T-helper 2 cell treated with Interferon-gamma antibody and Interleukin-4, amounts not matched to agents 5 μg/mL and 100 μg/mL, for 36 hours (primary cell): ENCODE measurements around the gene PIK3C2G.

Experiments
- DNase-seq: peaks from one replicate; pipeline ENCODE4 v3.0.0; 2021; ENCODE audit warnings: low spot score
- H3K27ac Mint-ChIP-seq: one replicate; pipeline ENCODE4 v1.8.0; 2021; ENCODE audit warnings: mild to moderate bottlenecking, mixed read lengths
- H3K27me3 Mint-ChIP-seq: one replicate; pipeline ENCODE4 v1.8.0; 2021; ENCODE audit warnings: low read depth, mixed read lengths
- H3K36me3 Mint-ChIP-seq: one replicate; pipeline ENCODE4 v1.8.0; 2021; ENCODE audit warnings: low read depth, mixed read lengths
- H3K4me1 Mint-ChIP-seq: one replicate; pipeline ENCODE4 v1.8.0; 2021; ENCODE audit warnings: low read depth, mixed read lengths
- H3K4me3 Mint-ChIP-seq: one replicate; pipeline ENCODE4 v1.8.0; 2022; ENCODE audit warnings: mild to moderate bottlenecking, moderate library complexity, mixed read lengths
- H3K9me3 Mint-ChIP-seq: one replicate; pipeline ENCODE4 v1.8.0; 2021; ENCODE audit warnings: mixed read lengths

The PIK3C2G gene

GRCh38 chr12:18424857-18425256, 163.5 kb downstream of the PIK3C2G start:
- peaks cover 8% of the 10 kb centered on the region for H3K9me3 Mint-ChIP-seq
- H3K36me3 Mint-ChIP-seq: no peaks in the 10 kb centered on the region
- DNase-seq: no peak
- no peak overlapping the region for H3K4me3 Mint-ChIP-seq
- H3K4me1 Mint-ChIP-seq: no peaks in the 10 kb centered on the region
- H3K27ac Mint-ChIP-seq: no peak overlapping the region
- H3K27me3 Mint-ChIP-seq: no peaks in the 10 kb centered on the region

- no peak overlapping the region for H3K4me3 Mint-ChIP-seq
- H3K27me3 Mint-ChIP-seq: no peaks in the 10 kb centered on the region
- H3K9me3 Mint-ChIP-seq: peaks cover 8% of the 10 kb centered on the region
- H3K36me3 Mint-ChIP-seq: no peaks in the 10 kb centered on the region
- H3K4me1 Mint-ChIP-seq: no peaks in the 10 kb centered on the region
- H3K27ac Mint-ChIP-seq: no peak overlapping the region
- no peak for DNase-seq
Observed at GRCh38 chr12:18427520-18427919, 166.2 kb downstream of the PIK3C2G start.

DNA sequence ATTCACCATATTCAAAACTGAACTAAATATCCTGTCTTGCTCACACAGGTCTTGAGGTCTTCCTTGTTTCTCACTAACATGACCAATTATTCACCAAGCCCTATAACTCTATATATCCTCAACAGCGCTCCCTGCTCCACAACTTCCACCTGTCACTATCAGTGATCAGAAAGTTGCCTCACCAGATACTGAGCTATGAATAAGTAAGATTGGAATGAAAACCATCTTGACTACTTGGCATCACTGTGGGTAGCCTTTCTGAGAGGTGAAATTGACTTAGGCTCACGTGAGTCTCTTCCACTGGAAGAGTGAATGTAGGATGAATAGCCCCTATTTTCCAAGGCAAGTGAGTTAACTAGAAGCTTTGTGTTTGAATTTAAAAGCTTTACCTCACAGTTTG, 167.1 kb downstream of the PIK3C2G start:
- Mint-ChIP-seq H3K27ac (no peak overlapping the region), H3K9me3 (peaks cover 8% of the 10 kb centered on the region), H3K4me3 (no peak overlapping the region), H3K36me3 (no peaks in the 10 kb centered on the region), H3K27me3 (no peaks in the 10 kb centered on the region), H3K4me1 (no peaks in the 10 kb centered on the region)
- DNase-seq: no peak

GRCh38 chr12:18429366-18429765, 168.0 kb downstream of the PIK3C2G start:
- H3K9me3 Mint-ChIP-seq: peaks cover 8% of the 10 kb centered on the region
- no peaks in the 10 kb centered on the region for H3K4me1 Mint-ChIP-seq
- H3K27ac Mint-ChIP-seq: no peak overlapping the region
- H3K27me3 Mint-ChIP-seq: no peaks in the 10 kb centered on the region
- DNase-seq: no peak
- H3K36me3 Mint-ChIP-seq: no peaks in the 10 kb centered on the region
- no peak overlapping the region for H3K4me3 Mint-ChIP-seq

DNA sequence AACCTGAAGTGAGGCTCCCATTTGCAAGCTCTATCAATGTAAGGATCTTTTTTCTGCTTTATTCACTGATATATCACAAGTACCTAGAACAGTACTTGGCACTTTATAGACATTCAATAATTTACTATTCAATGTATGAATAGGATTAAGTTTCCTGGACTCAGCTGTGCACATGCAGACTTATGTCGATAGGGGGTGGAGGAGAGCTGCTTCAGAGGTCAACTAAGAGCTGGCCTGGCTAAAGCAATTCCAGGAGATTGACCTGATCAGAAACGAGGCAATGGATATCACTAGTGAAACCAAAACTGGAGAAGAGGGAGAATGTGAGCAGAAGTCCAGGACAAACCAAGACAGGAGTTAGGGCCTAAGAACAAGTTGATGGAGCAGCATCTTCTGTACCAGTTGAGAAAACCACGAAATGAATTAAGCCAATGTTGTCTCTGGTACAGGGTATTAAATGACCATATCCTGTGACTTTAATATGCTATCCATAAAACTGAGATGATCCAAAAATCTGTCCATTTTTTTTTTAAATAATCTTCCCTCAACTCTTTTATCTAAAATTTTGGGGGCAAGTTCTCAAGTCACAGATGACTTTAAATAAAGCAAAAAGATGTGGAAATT, 169.2 kb downstream of the PIK3C2G start:
- peaks cover 4% of the 10 kb centered on the region for H3K9me3 Mint-ChIP-seq
- no peaks in the 10 kb centered on the region for H3K4me1 Mint-ChIP-seq
- DNase-seq: no peak
- H3K36me3 Mint-ChIP-seq: no peaks in the 10 kb centered on the region
- H3K4me3 Mint-ChIP-seq: no peak overlapping the region
- H3K27ac Mint-ChIP-seq: no peak overlapping the region
- H3K27me3 Mint-ChIP-seq: no peaks in the 10 kb centered on the region

DNA sequence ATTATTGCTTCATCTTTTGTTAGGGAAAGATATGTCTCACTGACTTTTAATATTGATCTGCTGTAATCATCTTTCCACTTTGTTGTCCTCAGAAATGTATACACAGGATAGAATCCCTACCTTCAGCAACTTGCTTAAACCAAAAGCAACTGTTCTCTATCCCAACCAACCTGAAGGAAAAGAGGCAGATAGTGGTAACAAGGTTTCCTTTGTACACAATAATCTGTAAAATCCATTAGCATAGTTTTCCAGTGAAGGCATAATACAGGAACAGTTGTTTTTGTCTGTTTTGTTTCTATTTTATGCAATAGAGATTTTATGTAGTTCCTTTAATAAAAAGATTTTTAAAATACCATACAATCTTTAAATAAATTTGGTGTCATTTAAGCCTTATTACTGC, 170.5 kb downstream of the PIK3C2G start:
- H3K27me3 Mint-ChIP-seq: no peaks in the 10 kb centered on the region
- H3K36me3 Mint-ChIP-seq: no peaks in the 10 kb centered on the region
- H3K9me3 Mint-ChIP-seq: no peaks in the 10 kb centered on the region

DNA sequence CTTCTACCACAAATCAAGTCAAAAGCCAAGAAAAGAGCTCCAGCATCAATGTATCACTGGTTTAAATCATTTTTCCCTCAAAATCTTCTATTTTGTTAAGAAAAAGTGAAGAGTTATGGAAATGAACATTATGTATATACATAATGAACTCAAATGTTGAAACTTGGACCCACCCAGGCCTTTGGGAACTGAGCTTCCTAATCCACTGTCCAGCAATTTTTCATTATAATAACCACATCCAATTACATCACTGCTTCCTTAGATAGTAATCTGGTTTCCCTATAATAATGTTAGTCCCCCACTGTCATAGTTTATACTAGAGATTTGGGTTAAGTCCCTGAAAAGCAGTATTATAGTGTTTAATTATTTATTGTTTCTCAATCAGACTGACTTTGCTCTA, 170.9 kb downstream of the PIK3C2G start:
- Mint-ChIP-seq H3K4me3 (no peak overlapping the region), H3K9me3 (no peaks in the 10 kb centered on the region), H3K4me1 (no peaks in the 10 kb centered on the region)

More for the DNA sequence above, 170.5 kb downstream of the PIK3C2G start:
- H3K4me3 Mint-ChIP-seq: no peak overlapping the region
- H3K27ac Mint-ChIP-seq: no peak overlapping the region
- DNase-seq: no peak
- H3K4me1 Mint-ChIP-seq: no peaks in the 10 kb centered on the region

DNA sequence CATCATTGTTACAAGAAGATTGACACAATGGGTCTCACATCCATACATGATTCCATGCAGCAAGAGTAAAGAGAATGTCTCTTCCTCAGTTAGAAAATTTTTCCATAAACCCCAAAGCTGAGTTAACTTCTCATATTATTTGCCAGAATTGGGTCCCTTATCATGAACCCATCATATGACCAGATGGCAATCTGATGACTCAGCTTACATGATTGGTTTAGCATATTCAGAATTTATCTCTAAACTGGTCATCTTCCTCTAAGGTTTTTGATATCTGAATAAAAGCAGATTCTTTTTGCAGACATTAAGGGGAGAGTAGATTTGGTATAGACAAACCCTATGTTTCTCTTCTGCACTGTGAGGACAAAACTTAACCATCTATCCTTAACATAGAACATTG, 174.9 kb downstream of the PIK3C2G start:
- no peak for DNase-seq
- Mint-ChIP-seq H3K4me3 (no peak overlapping the region), H3K4me1 (no peaks in the 10 kb centered on the region), H3K27me3 (no peaks in the 10 kb centered on the region), H3K9me3 (no peaks in the 10 kb centered on the region), H3K27ac (no peak overlapping the region), H3K36me3 (no peaks in the 10 kb centered on the region)

More for the DNA sequence above, 170.9 kb downstream of the PIK3C2G start:
- Mint-ChIP-seq H3K27me3 (no peaks in the 10 kb centered on the region), H3K36me3 (no peaks in the 10 kb centered on the region), H3K27ac (no peak overlapping the region)
- DNase-seq: no peak

DNA sequence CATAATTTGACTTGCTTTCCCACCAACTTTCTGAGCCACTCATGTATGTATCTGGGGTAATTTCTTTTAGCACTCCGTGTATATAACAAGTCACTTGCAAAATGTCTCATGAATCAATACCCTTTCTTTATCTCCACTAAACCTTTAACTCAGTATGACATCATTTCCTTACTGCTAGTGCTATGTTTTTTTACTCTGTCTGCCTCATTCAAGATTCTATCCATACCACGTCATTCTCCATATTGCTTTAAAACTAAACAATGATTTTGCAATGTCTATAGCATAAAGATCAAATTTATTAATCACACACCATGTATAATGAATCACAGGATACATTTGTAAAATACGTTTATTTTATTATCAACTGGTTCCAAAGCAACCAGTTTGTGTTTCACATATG, 178.2 kb downstream of the PIK3C2G start:
- H3K27ac Mint-ChIP-seq: no peak overlapping the region
- no peak for DNase-seq
- H3K4me1 Mint-ChIP-seq: no peaks in the 10 kb centered on the region
- H3K4me3 Mint-ChIP-seq: no peak overlapping the region
- H3K36me3 Mint-ChIP-seq: no peaks in the 10 kb centered on the region
- no peaks in the 10 kb centered on the region for H3K27me3 Mint-ChIP-seq
- no peaks in the 10 kb centered on the region for H3K9me3 Mint-ChIP-seq

DNA sequence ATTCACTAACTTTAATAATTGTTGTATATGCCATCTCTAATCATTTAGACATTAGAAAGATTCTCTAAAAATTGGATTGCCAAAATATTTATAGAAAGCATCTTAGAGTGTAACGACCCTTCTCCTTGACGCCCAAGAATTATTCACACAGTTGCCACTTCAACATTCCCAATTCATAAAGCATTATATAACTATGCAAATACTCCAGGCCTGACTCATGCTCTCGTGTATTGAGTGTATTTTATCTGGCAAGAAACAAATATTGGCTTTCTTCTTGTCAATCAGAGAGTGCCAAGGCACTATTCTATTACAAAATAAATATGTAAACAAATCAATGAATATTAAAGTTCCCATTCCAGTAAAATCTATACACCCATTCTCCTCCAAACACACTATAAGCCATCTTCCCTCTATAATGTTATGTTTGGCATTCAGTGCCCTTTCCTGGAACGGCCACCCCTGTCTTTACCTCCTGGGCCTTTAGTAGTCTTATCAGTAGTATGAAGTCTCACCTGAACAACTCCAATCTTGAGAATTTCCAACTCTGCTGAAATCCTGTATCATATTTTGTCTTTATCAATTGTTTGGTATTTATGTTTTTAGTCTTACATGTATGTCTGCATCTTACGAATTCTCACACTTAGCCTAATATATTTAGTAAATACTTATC, 182.6 kb downstream of the PIK3C2G start:
- DNase-seq: no peak
- Mint-ChIP-seq H3K27ac (no peak overlapping the region), H3K9me3 (peaks cover 3% of the 10 kb centered on the region), H3K36me3 (no peaks in the 10 kb centered on the region), H3K27me3 (no peaks in the 10 kb centered on the region), H3K4me3 (no peak overlapping the region), H3K4me1 (no peaks in the 10 kb centered on the region)

GRCh38 chr12:18446061-18446644, 184.8 kb downstream of the PIK3C2G start:
- H3K36me3 Mint-ChIP-seq: no peaks in the 10 kb centered on the region
- H3K4me1 Mint-ChIP-seq: no peaks in the 10 kb centered on the region
- no peak overlapping the region for H3K4me3 Mint-ChIP-seq
- H3K27me3 Mint-ChIP-seq: no peaks in the 10 kb centered on the region
- DNase-seq: no peak
- peaks cover 10% of the 10 kb centered on the region for H3K9me3 Mint-ChIP-seq
- H3K27ac Mint-ChIP-seq: no peak overlapping the region

DNA sequence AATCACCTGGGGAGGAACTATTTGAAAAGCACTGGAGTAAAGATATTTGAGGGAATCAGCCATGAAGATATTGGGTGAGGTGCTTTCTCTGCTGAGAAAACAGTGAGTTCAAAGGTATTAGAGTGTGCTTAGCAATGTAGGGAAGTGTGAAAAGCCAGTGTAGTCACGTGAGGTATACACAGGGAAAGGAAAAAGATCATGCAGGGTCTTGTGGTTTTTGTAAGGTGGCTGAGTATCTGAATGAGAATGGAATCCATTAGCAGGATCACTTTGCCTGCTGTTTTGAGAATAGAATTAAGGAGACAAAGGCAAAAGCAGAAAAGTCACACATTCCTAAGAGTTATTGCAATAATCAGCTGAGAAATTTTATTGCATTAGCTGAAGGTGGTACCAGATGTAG, 193.0 kb downstream of the PIK3C2G start:
- H3K27me3 Mint-ChIP-seq: no peaks in the 10 kb centered on the region
- H3K4me1 Mint-ChIP-seq: no peaks in the 10 kb centered on the region
- no peaks in the 10 kb centered on the region for H3K36me3 Mint-ChIP-seq
- peaks cover 22% of the 10 kb centered on the region for H3K9me3 Mint-ChIP-seq
- DNase-seq: no peak
- H3K27ac Mint-ChIP-seq: no peak overlapping the region
- H3K4me3 Mint-ChIP-seq: no peak overlapping the region

DNA sequence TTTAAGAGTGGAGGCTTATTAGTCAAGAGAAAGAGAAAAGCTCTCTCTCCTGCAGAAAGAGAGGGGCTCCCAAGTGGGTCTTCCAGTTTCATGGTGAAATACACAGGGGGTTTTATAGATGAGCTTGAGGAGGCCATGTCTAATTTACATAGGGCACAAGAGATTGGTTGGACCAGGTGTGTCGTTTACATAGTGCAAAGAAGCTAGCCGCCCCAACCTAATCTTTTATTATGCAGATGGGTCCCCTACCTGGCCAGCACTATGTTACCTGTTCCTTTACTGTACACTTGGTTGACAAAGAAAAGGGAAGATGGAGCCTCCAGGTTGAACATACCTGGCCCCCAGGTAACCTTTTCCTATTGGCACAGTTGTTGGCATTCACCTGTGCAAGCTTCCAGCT, 195.0 kb downstream of the PIK3C2G start:
- Mint-ChIP-seq H3K4me1 (no peaks in the 10 kb centered on the region), H3K36me3 (no peaks in the 10 kb centered on the region), H3K4me3 (no peak overlapping the region), H3K9me3 (peaks cover 13% of the 10 kb centered on the region), H3K27me3 (no peaks in the 10 kb centered on the region), H3K27ac (no peak overlapping the region)
- DNase-seq: no peak

GRCh38 chr12:18457362-18457761, 196.0 kb downstream of the PIK3C2G start:
- Mint-ChIP-seq H3K4me3 (no peak overlapping the region), H3K9me3 (peaks cover 11% of the 10 kb centered on the region), H3K27me3 (no peaks in the 10 kb centered on the region), H3K36me3 (no peaks in the 10 kb centered on the region), H3K27ac (no peak overlapping the region), H3K4me1 (no peaks in the 10 kb centered on the region)
- no peak for DNase-seq
